HG03520 (cell line): ENCODE results near the gene PRRT1.
"Not testable (repeated sequence)": the region's sequence is repeated elsewhere in the genome, so short reads cannot be mapped to it uniquely, and the experiment has no call there.

Experiments
- ATAC-seq: cut with Tn5 transposase; IDR thresholded peaks from one replicate; pipeline ENCODE4 v1.9.1; 2021; ENCODE audit warnings: mild to moderate bottlenecking, moderate library complexity; ENCODE audit not compliant: unreplicated experiment

The PRRT1 gene

DNA sequence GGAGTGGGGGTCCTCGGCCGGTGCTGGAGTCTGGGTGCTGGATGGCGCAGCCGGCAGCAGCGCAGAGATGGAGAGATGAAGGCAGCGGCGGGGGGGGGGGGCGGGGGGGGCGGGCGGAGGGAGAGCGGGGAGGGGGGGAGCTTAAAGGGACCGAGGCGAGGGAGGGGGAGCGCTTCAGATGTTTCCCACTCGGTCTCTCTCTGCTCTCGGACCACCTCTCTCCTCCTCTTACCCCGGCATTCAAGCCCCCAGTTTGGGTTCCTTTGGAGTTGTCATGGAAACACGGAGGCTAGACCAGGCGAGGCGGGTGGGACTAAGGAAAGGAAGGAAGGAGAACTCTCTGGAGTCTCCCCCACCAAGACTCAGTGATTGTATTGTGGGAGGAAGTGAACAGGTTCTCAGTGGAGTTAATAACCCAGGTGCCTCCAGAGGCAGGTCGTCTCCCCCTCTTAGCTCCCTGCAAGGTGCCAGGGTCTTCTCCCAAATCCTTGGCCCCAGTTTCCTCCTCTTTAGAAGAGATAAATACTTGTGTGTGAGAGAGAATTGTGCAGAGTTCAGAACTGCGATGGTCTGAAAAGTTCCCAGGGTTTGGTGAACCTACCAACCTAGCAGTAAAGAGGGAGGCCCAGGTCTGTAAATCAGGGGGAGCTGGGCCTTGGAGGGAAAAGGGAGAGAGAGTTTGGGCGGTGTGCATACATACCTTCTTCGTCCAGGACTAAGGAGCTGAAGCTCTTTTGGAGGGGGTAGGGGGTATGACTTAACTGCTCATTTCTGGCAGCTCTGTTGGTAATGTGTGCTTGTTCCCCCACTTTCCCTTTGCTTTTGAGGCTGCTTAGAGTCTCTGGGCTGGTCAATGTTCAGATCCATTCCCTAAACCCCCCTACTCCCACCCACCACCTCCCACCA, at the start of gene PRRT1:
TSS of gene PRRT1 (minus strand) at position 77 of the 906 bp plus-strand sequence. CDS start 112 bp downstream, outside the sequence.
- no peak for ATAC-seq

DNA sequence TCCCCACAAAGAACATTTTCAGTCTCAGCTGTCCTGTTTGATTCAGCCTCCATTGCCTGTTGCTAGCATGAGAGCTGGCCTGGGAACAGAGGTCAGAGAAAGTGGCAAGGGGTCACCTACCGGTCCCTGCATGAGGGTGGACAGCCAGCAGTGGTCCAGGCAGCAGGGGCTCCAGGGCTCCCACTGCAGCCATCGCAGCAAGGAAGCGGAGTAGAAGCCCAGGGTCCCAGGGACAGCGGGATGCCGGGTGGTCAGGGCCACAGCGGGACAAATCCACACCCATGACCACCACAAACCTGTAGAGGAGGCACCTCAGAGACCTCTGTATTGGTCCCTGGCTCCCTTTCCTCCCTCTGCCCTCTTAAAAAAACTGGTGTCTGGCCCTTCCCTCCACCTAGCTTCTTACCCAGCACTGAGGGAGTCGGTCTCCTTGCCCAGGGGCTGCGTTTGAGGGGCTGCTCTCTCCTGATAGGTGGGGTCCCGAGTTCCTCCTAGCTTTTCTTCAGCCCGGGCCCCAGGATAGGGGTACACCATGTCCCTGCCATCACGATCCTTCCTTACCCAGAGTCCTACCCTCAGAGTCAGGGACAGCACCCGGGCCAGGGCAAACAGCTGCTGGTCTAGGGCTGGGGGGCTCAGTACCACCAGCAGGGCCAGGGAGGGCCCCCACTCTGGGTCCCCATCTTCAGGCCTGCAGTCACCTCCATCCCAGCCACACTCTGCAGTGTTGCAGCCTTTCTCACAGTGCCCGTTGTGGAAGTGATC, 49.2 kb upstream of the PRRT1 start:
- no peak for ATAC-seq

- ATAC-seq = no peak
Measured at GRCh38 chr6:32198866-32199265, 47.1 kb upstream of the PRRT1 start.

- ATAC-seq = no peak
Measured at GRCh38 chr6:32198345-32198696, 46.6 kb upstream of the PRRT1 start.

DNA sequence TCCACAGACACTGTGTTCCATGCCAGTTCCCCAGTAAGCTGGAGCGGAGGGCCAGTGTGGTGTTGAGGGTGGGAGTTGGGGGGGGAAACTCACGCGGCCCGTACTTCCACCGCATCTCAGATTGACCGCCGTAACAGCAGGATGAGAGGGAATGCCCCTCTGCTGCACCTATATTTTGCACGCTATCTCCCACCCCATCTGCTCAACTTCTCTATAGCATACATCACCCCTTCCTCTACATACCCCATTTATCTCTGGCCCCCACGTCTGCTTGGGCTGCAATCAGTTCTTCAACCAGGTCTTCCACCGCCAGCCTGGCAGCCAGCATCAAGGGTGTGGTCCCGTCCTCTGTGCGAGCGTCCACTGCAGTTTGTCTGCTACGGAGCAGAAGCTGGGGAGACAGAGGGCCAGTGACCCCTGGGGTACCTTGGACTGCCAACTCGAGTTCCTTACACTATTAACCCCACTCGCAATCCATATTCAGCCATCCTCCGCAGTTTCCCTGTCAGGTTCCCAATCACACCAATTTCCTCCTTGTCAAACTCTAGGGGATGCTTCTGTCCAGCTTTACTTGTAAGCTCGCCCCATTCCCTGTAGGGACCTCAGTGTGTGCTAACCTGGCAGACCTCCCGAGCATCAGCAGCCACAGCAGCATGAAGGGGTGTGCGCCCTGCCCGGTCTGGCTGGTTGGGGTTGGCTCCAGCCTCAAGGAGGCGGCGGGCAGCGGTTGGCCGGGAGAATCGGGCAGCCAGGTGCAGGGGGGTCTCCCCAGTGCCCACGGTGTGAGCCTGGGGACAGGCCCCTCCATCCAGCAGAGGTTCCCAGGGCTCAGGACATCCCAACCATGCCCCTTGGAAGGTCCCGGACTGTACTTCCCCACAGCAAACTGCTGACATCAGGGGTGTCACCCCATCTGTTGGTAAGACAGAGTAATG, 45.2 kb upstream of the PRRT1 start:
- no peak for ATAC-seq

DNA sequence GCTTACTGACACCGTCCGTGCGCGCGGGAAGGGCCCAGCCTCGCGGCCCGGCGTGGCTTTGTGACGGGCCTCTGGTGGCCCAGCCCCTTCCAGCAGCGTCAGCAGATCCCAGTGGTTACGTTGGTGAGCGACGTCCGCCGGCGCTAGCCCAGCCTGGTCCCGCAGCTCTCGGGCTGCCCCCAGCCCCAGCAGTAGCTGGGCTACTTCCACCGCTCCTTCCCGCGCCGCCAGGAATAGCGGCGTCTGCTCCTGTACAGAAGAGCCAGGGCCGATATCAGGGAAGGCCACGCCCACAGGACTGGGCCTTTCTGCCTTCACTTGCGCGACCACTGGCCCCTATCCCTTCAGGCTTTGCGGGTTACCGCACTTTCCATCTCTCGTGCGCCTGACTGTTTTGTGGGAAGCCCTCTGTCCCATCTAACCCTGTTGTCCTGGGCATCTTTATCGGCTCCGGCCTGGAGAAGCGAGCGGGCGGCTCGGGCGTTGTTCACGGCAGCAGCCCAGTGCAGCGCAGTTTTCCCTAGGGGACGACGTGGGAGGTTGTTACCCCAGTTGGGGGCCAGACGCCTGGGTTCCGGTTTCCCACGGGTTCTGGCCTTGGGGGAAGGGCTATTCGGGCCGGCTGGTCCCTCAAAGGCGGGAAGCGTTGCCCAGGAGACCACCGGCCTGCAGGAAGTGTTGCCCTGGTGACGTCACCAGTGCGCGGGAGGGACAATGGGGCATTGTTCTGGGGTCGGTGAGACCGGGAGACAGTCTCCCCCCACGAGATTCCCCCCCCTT, 44.4 kb upstream of the PRRT1 start:
- peak; percentile 13 for ATAC-seq

DNA sequence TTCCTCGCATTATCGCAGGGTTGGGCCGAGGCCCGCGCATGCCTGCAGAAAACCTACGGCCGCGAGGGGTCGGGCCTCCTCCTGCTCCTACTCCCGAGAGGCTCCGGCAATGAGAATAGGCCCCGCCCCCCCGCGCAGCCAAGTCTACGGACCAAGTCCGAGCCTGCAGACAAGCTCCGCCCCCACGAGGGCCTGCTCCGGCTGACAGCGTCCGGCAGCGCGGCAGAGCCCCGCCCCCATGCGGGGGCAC, 43.8 kb upstream of the PRRT1 start:
- ATAC-seq = peak; percentile 71

DNA sequence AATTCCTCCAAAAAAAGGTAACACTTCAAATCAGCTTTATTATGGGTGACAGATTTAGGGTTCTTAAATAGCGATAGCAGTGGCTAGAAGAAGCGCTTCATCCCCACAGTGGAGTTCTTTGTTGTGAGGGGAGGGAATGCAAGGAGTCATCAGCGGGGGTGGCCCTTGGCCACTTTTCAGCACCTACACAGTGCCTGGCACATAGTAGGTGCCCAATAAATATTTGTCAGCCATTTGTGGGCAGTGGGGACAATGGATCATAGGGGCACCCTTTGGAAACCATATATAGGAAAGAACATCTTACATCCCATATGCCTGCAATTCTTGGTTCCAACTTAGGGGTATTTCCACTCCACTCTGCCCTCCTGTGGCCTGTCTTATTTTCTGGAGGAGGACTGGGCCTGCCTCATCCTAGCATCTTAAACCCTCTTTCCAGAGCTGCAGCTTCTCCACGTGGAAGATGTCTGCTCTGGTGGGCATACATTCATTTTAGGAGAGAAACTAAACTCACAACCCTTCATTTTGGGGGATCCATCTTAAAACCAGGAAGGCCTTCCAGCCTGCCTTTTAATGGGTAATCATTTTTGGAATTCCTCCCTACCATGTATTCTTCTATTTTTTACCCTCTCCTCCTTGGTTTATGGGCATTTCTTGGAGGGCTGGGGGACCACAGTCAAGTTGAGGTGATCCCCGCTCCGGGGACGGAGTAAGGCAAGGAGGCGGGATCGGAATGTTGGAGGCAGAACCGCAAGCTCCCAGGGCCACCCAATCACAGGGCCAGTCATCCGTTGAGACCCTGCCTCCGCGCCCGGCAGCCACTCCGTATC, 43.3 kb upstream of the PRRT1 start:
- no peak for ATAC-seq

DNA sequence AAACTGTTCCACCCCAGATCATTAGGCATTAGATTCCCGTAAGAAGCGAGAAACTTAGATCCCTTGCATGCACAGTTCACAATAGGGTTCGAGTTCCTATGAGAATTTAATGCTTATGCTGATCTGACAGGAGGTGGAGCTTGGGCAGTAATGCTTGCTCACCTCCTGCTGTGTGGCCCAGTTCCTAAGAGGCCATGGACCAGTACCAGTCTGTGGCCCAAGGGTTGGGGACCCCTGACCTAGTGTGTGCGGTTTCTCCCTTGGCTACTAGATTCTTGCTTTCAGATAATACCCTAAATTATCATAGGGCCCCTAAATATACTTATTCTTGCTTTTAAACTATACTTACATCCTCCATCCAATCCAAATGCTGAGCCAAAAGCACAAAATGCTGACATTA, 42.6 kb upstream of the PRRT1 start:
- no peak for ATAC-seq

DNA sequence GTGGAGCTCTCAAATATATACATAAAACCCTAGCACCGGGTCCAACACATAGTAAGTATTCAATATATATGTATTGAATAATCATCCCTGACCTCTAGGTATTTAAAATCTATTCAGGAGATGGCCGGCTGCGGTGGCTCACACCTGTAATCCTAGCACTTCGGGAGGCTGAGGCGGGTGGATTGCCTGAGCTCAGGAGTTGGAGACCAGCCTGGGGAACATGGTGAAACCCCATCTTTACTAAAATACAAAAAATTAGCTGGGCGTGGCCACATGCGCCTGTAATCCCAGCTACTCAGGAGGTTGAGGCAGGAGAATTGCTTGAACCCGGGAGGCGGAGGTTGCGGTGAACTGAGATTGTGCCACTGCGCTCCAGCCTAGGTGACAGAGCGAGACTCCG, 41.4 kb upstream of the PRRT1 start:
- not testable (repeated sequence) for ATAC-seq

- ATAC-seq = no peak
Measured at GRCh38 chr6:32192608-32193039, 40.9 kb upstream of the PRRT1 start, which contains the start of gene GPSM3. Gene GPSM3, minus strand, starts transcription at chr6:32192643. Its CDS starts 130 bp downstream, at chr6:32192513.

- no peak for ATAC-seq
Measured at GRCh38 chr6:32191696-32192607, 40.2 kb upstream of the PRRT1 start.

- ATAC-seq = no peak
Measured at GRCh38 chr6:32190911-32191677, 39.4 kb upstream of the PRRT1 start.

- peak; percentile 35 for ATAC-seq
Measured at GRCh38 chr6:32190054-32190851, 38.5 kb upstream of the PRRT1 start, which contains the start of gene PBX2. Gene PBX2, minus strand, starts transcription at chr6:32190202. Its CDS starts 287 bp downstream, at chr6:32189915.

DNA sequence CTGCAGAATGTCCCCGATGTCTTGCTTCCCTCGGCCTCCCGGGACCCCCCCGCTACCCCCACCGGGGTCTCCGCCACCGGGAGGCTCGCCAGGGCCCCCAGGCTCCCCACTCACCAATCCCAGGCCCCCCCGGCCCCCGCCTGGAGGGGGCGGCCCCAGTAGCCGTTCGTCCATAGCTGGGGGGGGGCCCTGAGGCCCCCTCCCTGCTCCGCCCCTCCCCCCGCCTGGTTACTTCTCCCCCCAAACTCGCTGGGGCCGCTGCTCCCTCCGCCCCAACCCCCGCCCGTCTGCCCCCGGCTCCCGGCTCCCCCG, 38.0 kb upstream of the PRRT1 start:
- ATAC-seq = no peak

GRCh38 chr6:32189069-32189741, 37.5 kb upstream of the PRRT1 start:
- ATAC-seq = no peak
